Urinary bladder (tissue), 4 donors: ENCODE measurements around the gene CSNK1G1. TPM values are rescaled to one million over a fixed set of nuclear protein-coding genes. Genes with fewer than 3 reads are reported as not detected.
"Not testable (repeated sequence)": the region's sequence is repeated elsewhere in the genome, so short reads cannot be mapped to it uniquely, and the experiment has no call there.

ENCODE experiments used
- DNase-seq: peaks from one replicate; pipeline ENCODE4 v3.0.0-alpha.2; 2015; ENCODE audit errors: extremely low spot score
- H3K27ac ChIP-seq: one replicate; pipeline ENCODE4 v1.5.1; 2013; ENCODE audit warnings: low read depth, mild to moderate bottlenecking, moderate library complexity
- H3K36me3 ChIP-seq: one replicate; pipeline ENCODE4 v1.6.1; 2013; ENCODE audit warnings: mild to moderate bottlenecking, moderate library complexity; ENCODE audit not compliant: insufficient read depth
- H3K4me1 ChIP-seq: one replicate; pipeline ENCODE4 v1.6.1; 2013; ENCODE audit warnings: mild to moderate bottlenecking, moderate library complexity; ENCODE audit not compliant: insufficient read depth
- H3K4me3 ChIP-seq: one replicate; pipeline ENCODE4 v1.5.1; 2013; ENCODE audit warnings: low read depth, low read length
- WGBS: extraction: QIAGEN DNeasy Blood & Tissue Kit; methylation state at CpG from one replicate; pipeline ENCODE4 v1.1.7; 2013; 5-methylcytosine and 5-hydroxymethylcytosine counted together
- polyA plus RNA-seq: library from polyadenylated mRNA; stranded (reverse); fragments of 200-250 nt; gene quantifications from one replicate; pipeline ENCODE4 v1.2.3, GENCODE V29; 2013
- total RNA-seq: library from RNA; depleted of rRNA; stranded (reverse); fragments of >200 nt; gene quantifications from one replicate; pipeline ENCODE4 v1.2.3, GENCODE V29; 2014
- donor health status: healthy with polysubstance abuse.
- donor health status: healthy.

The CSNK1G1 gene
- total RNA-seq (40.1 TPM), polyA plus RNA-seq (5.7 TPM)

GRCh38 chr15:64355944-64356709, at the start of gene CSNK1G1:
TSS of gene CSNK1G1 (minus strand) at chr15:64356173. CDS start at chr15:64300499, 55,674 bp downstream.
- Histone ChIP-seq H3K4me1 (no peaks in the 10 kb centered on the region), H3K27ac (peak within 1 kb of the TSS; percentile 90), H3K4me3 (peak within 1 kb of the TSS; percentile 97), H3K36me3 (no peaks in the 10 kb centered on the region)
- WGBS = under 1% methylated on average over 42 of the region's 42 CpGs
- peak; percentile 95 for DNase-seq

GRCh38 chr15:64400583-64400982, 44.6 kb upstream of the CSNK1G1 start:
- H3K36me3 ChIP-seq = peaks cover 12% of the 10 kb centered on the region
- H3K4me1 ChIP-seq = no peaks in the 10 kb centered on the region
- WGBS = 95% methylated on average over 2 of the region's 2 CpGs
- no peak overlapping the region for H3K27ac ChIP-seq
- no peak overlapping the region for H3K4me3 ChIP-seq
- no peak for DNase-seq

- no peak overlapping the region for H3K4me3 ChIP-seq
- H3K36me3 ChIP-seq = peaks cover 7% of the 10 kb centered on the region
- WGBS = 93% methylated on average over 2 of the region's 2 CpGs
- no peak for DNase-seq
- H3K4me1 ChIP-seq = no peaks in the 10 kb centered on the region
- H3K27ac ChIP-seq = no peak overlapping the region
Measured at GRCh38 chr15:64398575-64398974, 42.6 kb upstream of the CSNK1G1 start.

GRCh38 chr15:64396789-64397188, 40.8 kb upstream of the CSNK1G1 start:
- 97% methylated on average over 5 of the region's 5 CpGs for whole genome bisulfite sequencing
- Histone ChIP-seq H3K4me3 (no peak overlapping the region), H3K36me3 (peaks cover 5% of the 10 kb centered on the region)

GRCh38 chr15:64392471-64392870, 36.5 kb upstream of the CSNK1G1 start:
- not testable (repeated sequence) for H3K36me3 ChIP-seq, H3K27ac ChIP-seq, H3K4me3 ChIP-seq, H3K4me1 ChIP-seq, DNase-seq
- WGBS = 86% methylated on average over 3 of the region's 3 CpGs

More at GRCh38 chr15:64396789-64397188, 40.8 kb upstream of the CSNK1G1 start:
- DNase-seq = no peak
- Histone ChIP-seq H3K27ac (no peak overlapping the region), H3K4me1 (no peaks in the 10 kb centered on the region)

- no peak for DNase-seq
- Histone ChIP-seq H3K36me3 (no peaks in the 10 kb centered on the region), H3K4me1 (no peaks in the 10 kb centered on the region), H3K4me3 (no peak overlapping the region), H3K27ac (no peak overlapping the region)
- 88% methylated on average over 5 of the region's 5 CpGs for WGBS
Measured at GRCh38 chr15:64389036-64389435, 33.1 kb upstream of the CSNK1G1 start.

- no peaks in the 10 kb centered on the region for H3K4me1 ChIP-seq
- DNase-seq = peak; percentile 89
- peak within 1 kb of the TSS; percentile 33 for H3K27ac ChIP-seq
- H3K4me3 ChIP-seq = peak within 1 kb of the TSS; percentile 61
- no peaks in the 10 kb centered on the region for H3K36me3 ChIP-seq
- under 1% methylated on average over 35 of the region's 35 CpGs for WGBS
Measured at GRCh38 chr15:64387562-64388168, 31.7 kb upstream of the CSNK1G1 start, which contains the start of gene TRIP4. TSS of gene TRIP4 (plus strand) at chr15:64387836. CDS start at chr15:64387864, 28 bp downstream.

- WGBS = 93% methylated on average over 7 of the region's 7 CpGs
- DNase-seq = no peak
Measured at GRCh38 chr15:64386291-64386690, 30.3 kb upstream of the CSNK1G1 start.

GRCh38 chr15:64383760-64384159, 27.8 kb upstream of the CSNK1G1 start:
- no peaks in the 10 kb centered on the region for H3K36me3 ChIP-seq
- no peak overlapping the region for H3K4me3 ChIP-seq
- H3K4me1 ChIP-seq = no peaks in the 10 kb centered on the region
- 84% methylated on average over 2 of the region's 2 CpGs for WGBS
- H3K27ac ChIP-seq = no peak overlapping the region
- DNase-seq = no peak

More at GRCh38 chr15:64386291-64386690, 30.3 kb upstream of the CSNK1G1 start:
- Histone ChIP-seq H3K36me3 (no peaks in the 10 kb centered on the region), H3K4me3 (no peak overlapping the region), H3K27ac (no peak overlapping the region), H3K4me1 (no peaks in the 10 kb centered on the region)

- Histone ChIP-seq H3K36me3 (no peaks in the 10 kb centered on the region), H3K4me3 (peak within 1 kb of the TSS; percentile 38), H3K27ac (no peak within 1 kb of the TSS), H3K4me1 (no peaks in the 10 kb centered on the region)
- under 1% methylated on average over 38 of the region's 38 CpGs for WGBS
- DNase-seq = peak; percentile 94
Measured at GRCh38 chr15:64381000-64381751, 25.2 kb upstream of the CSNK1G1 start, which contains the start of gene PCLAF. TSS of gene PCLAF (minus strand) at chr15:64381441. CDS start at chr15:64381371, 70 bp downstream.

- WGBS = 60% methylated on average over 11 of the region's 11 CpGs
- DNase-seq, H3K4me3 ChIP-seq, H3K36me3 ChIP-seq, H3K27ac ChIP-seq, H3K4me1 ChIP-seq: not testable (repeated sequence)
Measured at GRCh38 chr15:64380130-64380870, 24.3 kb upstream of the CSNK1G1 start.

GRCh38 chr15:64379216-64379960, 23.4 kb upstream of the CSNK1G1 start:
- Histone ChIP-seq H3K27ac (no peak overlapping the region), H3K4me1 (no peaks in the 10 kb centered on the region), H3K36me3 (no peaks in the 10 kb centered on the region), H3K4me3 (no peak overlapping the region)
- DNase-seq = no peak
- WGBS = 69% methylated on average over 9 of the region's 9 CpGs
